H1 (cell line): ENCODE data around the gene HLX. TPM values are rescaled to one million over a fixed set of nuclear protein-coding genes. Genes with fewer than 3 reads are reported as not detected.

Source experiments
- polyA plus RNA-seq, 7 experiments: library from polyadenylated mRNA; depleted of rRNA in 3 of 7; stranded (reverse) in 5 of 7; unstranded in 2 of 7; fragments of >200 nt in 5 of 7; fragments of 200-250 nt in 2 of 7; gene quantifications; 1 replicate in 5 of 7; 2 replicates in 1 of 7; 4 replicates in 1 of 7; pipeline versions ENCODE4 v1.2.1 to v1.2.3, GENCODE V29; 2011 to 2013; ENCODE audit warnings: missing spikeins in 2 of 7, mixed read lengths in 2 of 7
- total RNA-seq: library from RNA; stranded (reverse); fragmentation: NEBNext Ultra II Directional; extraction: Animal tissue kit (Norgen Biotek cat#: 25700); gene quantifications from 2 replicates; pipeline ENCODE4 v1.2.1, GENCODE V29; 2021

The HLX gene
- total and polyA plus RNA-seq, 2 of the 8 experiments (the other 6 are each of a cell fraction or from before 2014, with no cell fraction given): 0.11 to 0.30 TPM

Other genes starting within 250 kb of the HLX start
- gene C1orf115, start 189.1 kb upstream of the HLX start, total RNA-seq: 5.6 and 6.4 TPM in 2 replicates
- 3.5 and 3.9 TPM in 2 replicates for gene C1orf115, start 189.1 kb upstream of the HLX start, polyA plus RNA-seq (2011; rRNA removed)
- gene MTARC2, start 131.1 kb upstream of the HLX start, total RNA-seq: 6.9 and 7.2 TPM in 2 replicates
- 7.9 and 8.5 TPM in 2 replicates for gene MTARC2, start 131.1 kb upstream of the HLX start, polyA plus RNA-seq (2011; rRNA removed)
- gene MTARC1, start 92.5 kb upstream of the HLX start, total RNA-seq: 42.4 and 46.2 TPM in 2 replicates
- 16.0 and 17.2 TPM in 2 replicates for gene MTARC1, start 92.5 kb upstream of the HLX start, polyA plus RNA-seq (2011; rRNA removed)